GM12891 (cell line): Measurements from ENCODE around the gene LYPD4.

Source experiments
- POLR2A ChIP-seq: IDR thresholded peaks from 2 replicates; pipeline ENCODE4 v1.6.1; 2011; ENCODE audit warnings: low read depth, low read length, control low read depth
- POLR2AphosphoS5 ChIP-seq: IDR thresholded peaks from 2 replicates; pipeline ENCODE4 v1.6.1; 2011; ENCODE audit warnings: low read depth, low read length, control low read depth
- POU2F2 ChIP-seq: IDR thresholded peaks from 2 replicates; pipeline ENCODE4 v1.6.1; 2011; ENCODE audit warnings: low read depth, mild to moderate bottlenecking, control low read depth, low read length, moderate library complexity
- SPI1 ChIP-seq: IDR thresholded peaks from 2 replicates; pipeline ENCODE4 v1.6.1; 2011; ENCODE audit warnings: low read depth, low read length, control low read depth
- TAF1 ChIP-seq: IDR thresholded peaks from 2 replicates; pipeline ENCODE4 v1.6.1; 2011; ENCODE audit warnings: low read depth, low read length, control low read depth

DNA sequence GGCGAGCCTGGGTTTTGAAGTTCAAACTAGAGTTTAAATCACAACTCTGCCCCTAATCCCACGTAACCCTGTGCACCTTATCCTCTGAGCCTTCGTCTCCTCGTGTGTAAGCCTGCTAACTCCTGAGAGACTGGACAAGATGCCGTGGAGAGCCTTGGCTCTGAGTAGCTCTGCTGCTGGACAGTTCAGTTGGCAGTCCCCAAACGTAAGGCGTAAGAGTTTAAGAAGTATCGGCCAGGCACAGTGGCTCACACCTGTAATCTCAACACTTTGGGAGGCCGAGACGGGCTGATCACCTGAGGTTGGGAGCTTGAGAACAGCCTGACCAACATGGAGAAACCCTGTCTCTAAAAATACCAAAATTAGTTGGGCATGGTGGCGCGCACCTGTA lies 27.9 kb upstream of the LYPD4 start:
- no peak; the same call in 1 of the 2 replicates for TF ChIP-seq POLR2A
- TF ChIP-seq POLR2AphosphoS5, result no peak
- no peak for TF ChIP-seq POU2F2
- no peak for TF ChIP-seq TAF1
- TF ChIP-seq SPI1, result no peak
